Thoracic aorta (tissue), 2 donors: Measurements from ENCODE around the gene CTIF. TPM values are rescaled to one million over a fixed set of nuclear protein-coding genes. Genes with fewer than 3 reads are reported as not detected.
A peak's percentile ranks its signal among the peaks of the same experiment; 100 is the strongest.

Experiments
- ATAC-seq: fragments of 150-250 bp; one replicate; pipeline ENCODE4 v1.8.0; 2017; ENCODE audit warnings: low read depth; ENCODE audit not compliant: insufficient number of reproducible peaks, low FRiP score
- DNase-seq: peaks from one replicate; pipeline ENCODE4 v3.0.0-alpha.2; 2020; ENCODE audit warnings: low spot score
- H3K27ac ChIP-seq, 2 donors: fragments of 200-600 bp; sonication (generic); 1 replicate in 1 of 2; 2 replicates in 1 of 2; pipeline ENCODE4 v1.5.1; 2016; ENCODE audit warnings: mild to moderate bottlenecking in 2 of 2, moderate library complexity in 2 of 2
- H3K27me3 ChIP-seq: fragments of 200-600 bp; sonication (generic); replicated peaks from 2 replicates; pipeline ENCODE4 v1.6.0; 2016; ENCODE audit warnings: mild to moderate bottlenecking; ENCODE audit not compliant: insufficient read depth
- H3K36me3 ChIP-seq: fragments of 200-600 bp; sonication (generic); one replicate; pipeline ENCODE4 v1.5.1; 2016
- H3K4me1 ChIP-seq, 2 donors: fragments of 200-600 bp; sonication (generic); 1 replicate in 1 of 2; 2 replicates in 1 of 2; pipeline versions ENCODE4 v1.5.1 to v1.6.0; 2016; ENCODE audit warnings: low read depth in 2 of 2, mild to moderate bottlenecking in 1 of 2; ENCODE audit not compliant: control insufficient read depth in 1 of 2
- H3K4me3 ChIP-seq: fragments of 200-600 bp; sonication (generic); 2 replicates; pipeline ENCODE4 v1.5.1; 2016; ENCODE audit warnings: mild to moderate bottlenecking
- H3K9me3 ChIP-seq: fragments of 200-600 bp; sonication (generic); 2 replicates; pipeline ENCODE4 v1.5.1; 2016
- CTCF ChIP-seq: fragments of 200-600 bp; sonication (generic); IDR thresholded peaks from one replicate; pipeline ENCODE4 v1.5.1; 2019; ENCODE audit warnings: antibody characterized with exemption
- total RNA-seq, 2 donors: library from RNA; depleted of rRNA; stranded (reverse); fragments of >200 nt; gene quantifications; one replicate each; pipeline versions ENCODE4 v1.1.0 to v1.2.3, GENCODE V29; 2016

CTIF gene
- total RNA-seq, 2 donors from 2014 or later, result 63.3 to 125 TPM

GRCh38 chr18:48558248-48558647 lies 19.4 kb downstream of the CTIF start:
- DNase-seq (no peak), ATAC-seq (no peak)
- Histone ChIP-seq H3K36me3 (no peaks in the 10 kb centered on the region), H3K4me3 (no peak overlapping the region), H3K27ac (no peak overlapping the region), H3K27me3 (no peaks in the 10 kb centered on the region), H3K9me3 (no peaks in the 10 kb centered on the region), H3K4me1 (peaks cover 19 to 30% of the 10 kb centered on the region in 2 donors)
- TF ChIP-seq CTCF, result no peak

- no peak for TF ChIP-seq CTCF
- no peak overlapping the region for H3K4me3 ChIP-seq
- ATAC-seq (no peak), DNase-seq (no peak)
- no peaks in the 10 kb centered on the region for H3K9me3 ChIP-seq
- H3K36me3 ChIP-seq, result no peaks in the 10 kb centered on the region
- peaks cover 19 to 44% of the 10 kb centered on the region in 2 donors for H3K4me1 ChIP-seq
- no peak overlapping the region for H3K27ac ChIP-seq
- H3K27me3 ChIP-seq, result no peaks in the 10 kb centered on the region
Observed at GRCh38 chr18:48560491-48560890, 21.7 kb downstream of the CTIF start.

DNA sequence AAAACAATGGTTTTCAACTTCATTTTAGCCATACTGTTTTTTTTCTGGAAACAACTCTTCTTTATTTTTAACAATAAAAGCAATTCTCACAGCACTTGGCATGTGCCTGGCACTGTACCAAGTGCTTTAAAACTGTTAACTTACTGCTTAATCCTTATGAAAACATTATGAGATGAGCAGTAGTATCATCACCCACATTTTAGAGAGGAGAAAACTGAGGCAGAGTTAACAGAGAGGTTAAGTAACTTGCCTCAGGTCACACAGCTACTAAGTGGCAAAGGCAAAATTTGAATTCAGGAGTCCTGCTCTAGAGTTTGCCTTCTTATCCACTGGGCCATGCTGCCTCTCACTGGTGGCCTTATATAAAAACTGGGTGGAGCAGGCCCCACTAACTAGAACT lies 23.2 kb downstream of the CTIF start:
- H3K27me3 ChIP-seq, result no peaks in the 10 kb centered on the region
- no peak for TF ChIP-seq CTCF
- ATAC-seq (no peak), DNase-seq (no peak)
- no peak overlapping the region for H3K4me3 ChIP-seq
- peaks cover 19 to 44% of the 10 kb centered on the region in 2 donors for H3K4me1 ChIP-seq
- no peaks in the 10 kb centered on the region for H3K9me3 ChIP-seq
- peak overlapping the region; percentile 2 to 39 for H3K27ac ChIP-seq
- no peaks in the 10 kb centered on the region for H3K36me3 ChIP-seq

DNA sequence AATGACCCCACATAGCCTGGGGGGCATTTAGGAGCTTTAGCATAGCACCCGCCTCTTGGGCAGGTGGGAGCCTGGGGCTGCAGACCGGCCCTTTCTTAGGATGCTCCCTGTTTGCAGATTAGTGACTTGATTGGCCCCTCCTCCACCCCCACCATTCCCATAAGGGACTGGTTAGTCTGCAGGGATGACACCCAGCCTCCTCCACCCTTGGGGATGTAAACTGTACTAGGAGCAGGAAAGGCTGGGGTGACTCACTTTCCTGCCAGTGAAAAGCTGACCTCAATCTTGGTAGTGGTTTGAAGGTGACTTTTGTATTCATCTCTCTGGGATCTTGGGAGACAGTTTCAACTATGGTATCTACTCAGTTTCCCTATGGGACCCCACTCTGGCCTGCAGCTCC lies 24.2 kb downstream of the CTIF start:
- H3K27ac ChIP-seq, result no peak overlapping the region

GRCh38 chr18:48564139-48564538 lies 25.3 kb downstream of the CTIF start:
- ATAC-seq (no peak), DNase-seq (no peak)
- Histone ChIP-seq H3K27ac (no peak overlapping the region), H3K9me3 (no peaks in the 10 kb centered on the region), H3K36me3 (no peaks in the 10 kb centered on the region), H3K27me3 (no peaks in the 10 kb centered on the region), H3K4me3 (no peak overlapping the region), H3K4me1 (peaks cover 19 to 44% of the 10 kb centered on the region in 2 donors)
- TF ChIP-seq CTCF, result no peak

More for the DNA sequence above, 24.2 kb downstream of the CTIF start:
- Histone ChIP-seq H3K4me3 (no peak overlapping the region), H3K9me3 (no peaks in the 10 kb centered on the region), H3K27me3 (no peaks in the 10 kb centered on the region), H3K36me3 (no peaks in the 10 kb centered on the region), H3K4me1 (peaks cover 19 to 44% of the 10 kb centered on the region in 2 donors)
- TF ChIP-seq CTCF, result no peak
- ATAC-seq, result peak; percentile 42
- DNase-seq, result no peak
